Activated naive CD8-positive, alpha-beta T cell treated with anti-CD3 and anti-CD28 coated beads, Interleukin-2, amount 50 U/mL, for 24 hours (primary cell): Measurements from ENCODE around the gene MRPL55.

Experiments
- ATAC-seq: fragments of 150-1000 bp; cut with Tn5 transposase; one replicate; pipeline ENCODE4 v1.10.0; 2021
- DNase-seq: peaks from one replicate; pipeline ENCODE4 v3.0.0; 2021
- H3K27ac Mint-ChIP-seq: one replicate; pipeline ENCODE4 v1.8.0; 2021; ENCODE audit warnings: mild to moderate bottlenecking, mixed read lengths
- H3K27me3 Mint-ChIP-seq: one replicate; pipeline ENCODE4 v1.8.0; 2021; ENCODE audit warnings: mixed read lengths
- H3K36me3 Mint-ChIP-seq: one replicate; pipeline ENCODE4 v1.8.0; 2021; ENCODE audit warnings: low read depth, mixed read lengths
- H3K4me1 Mint-ChIP-seq: one replicate; pipeline ENCODE4 v1.8.0; 2021; ENCODE audit warnings: mixed read lengths
- H3K4me3 Mint-ChIP-seq: one replicate; pipeline ENCODE4 v1.8.0; 2021; ENCODE audit warnings: mild to moderate bottlenecking, moderate library complexity, mixed read lengths
- H3K9me3 Mint-ChIP-seq: one replicate; pipeline ENCODE4 v1.8.0; 2021; ENCODE audit warnings: mixed read lengths

Gene MRPL55

GRCh38 chr1:228093050-228093906 is 15.8 kb downstream of the MRPL55 start:
- H3K27me3 Mint-ChIP-seq, result no peaks in the 10 kb centered on the region

GRCh38 chr1:228092342-228093049 is 16.6 kb downstream of the MRPL55 start:
- Mint-ChIP-seq H3K27ac (no peak overlapping the region), H3K27me3 (no peaks in the 10 kb centered on the region), H3K36me3 (peaks cover 74% of the 10 kb centered on the region), H3K4me3 (no peak overlapping the region), H3K4me1 (peaks cover 67% of the 10 kb centered on the region), H3K9me3 (peaks cover 6% of the 10 kb centered on the region)
- ATAC-seq (no peak), DNase-seq (no peak)

More at GRCh38 chr1:228093050-228093906, 15.8 kb downstream of the MRPL55 start:
- Mint-ChIP-seq H3K36me3 (peaks cover 72% of the 10 kb centered on the region), H3K9me3 (peaks cover 6% of the 10 kb centered on the region), H3K4me1 (peaks cover 60% of the 10 kb centered on the region), H3K27ac (no peak overlapping the region), H3K4me3 (no peak overlapping the region)
- ATAC-seq, result no peak
- DNase-seq, result no peak

- peaks cover 72% of the 10 kb centered on the region for H3K36me3 Mint-ChIP-seq
- peaks cover 81% of the 10 kb centered on the region for H3K4me1 Mint-ChIP-seq
- no peak overlapping the region for H3K4me3 Mint-ChIP-seq
- H3K27ac Mint-ChIP-seq, result peak overlapping the region; percentile 67
- H3K27me3 Mint-ChIP-seq, result no peaks in the 10 kb centered on the region
- H3K9me3 Mint-ChIP-seq, result peaks cover 6% of the 10 kb centered on the region
- ATAC-seq (no peak), DNase-seq (no peak)
Observed at GRCh38 chr1:228091084-228091483, 18.0 kb downstream of the MRPL55 start.

- peaks cover 6% of the 10 kb centered on the region for H3K9me3 Mint-ChIP-seq
- H3K27ac Mint-ChIP-seq, result no peak overlapping the region
- H3K36me3 Mint-ChIP-seq, result peaks cover 70% of the 10 kb centered on the region
- H3K4me3 Mint-ChIP-seq, result peak overlapping the region; percentile 21
- peaks cover 81% of the 10 kb centered on the region for H3K4me1 Mint-ChIP-seq
- no peaks in the 10 kb centered on the region for H3K27me3 Mint-ChIP-seq
- DNase-seq, result no peak
- ATAC-seq, result no peak
Observed at GRCh38 chr1:228090613-228091081, 18.5 kb downstream of the MRPL55 start.

- no peak for ATAC-seq
Observed at GRCh38 chr1:228089519-228090380, 19.3 kb downstream of the MRPL55 start.

GRCh38 chr1:228088586-228089498 is 20.3 kb downstream of the MRPL55 start:
- ATAC-seq (no peak), DNase-seq (no peak)
- H3K4me3 Mint-ChIP-seq, result no peak overlapping the region
- peaks cover 87% of the 10 kb centered on the region for H3K4me1 Mint-ChIP-seq
- peaks cover 70% of the 10 kb centered on the region for H3K36me3 Mint-ChIP-seq
- H3K27me3 Mint-ChIP-seq, result no peaks in the 10 kb centered on the region
- peak overlapping the region; percentile 80 for H3K27ac Mint-ChIP-seq
- no peaks in the 10 kb centered on the region for H3K9me3 Mint-ChIP-seq

More at GRCh38 chr1:228089519-228090380, 19.3 kb downstream of the MRPL55 start:
- Mint-ChIP-seq H3K27me3 (no peaks in the 10 kb centered on the region), H3K9me3 (peaks cover 2% of the 10 kb centered on the region), H3K4me3 (no peak overlapping the region), H3K27ac (peak overlapping the region; percentile 80), H3K36me3 (peaks cover 70% of the 10 kb centered on the region), H3K4me1 (peaks cover 85% of the 10 kb centered on the region)
- no peak for DNase-seq

GRCh38 chr1:228087771-228088251 is 21.3 kb downstream of the MRPL55 start:
- H3K4me3 Mint-ChIP-seq, result peak overlapping the region; percentile 64
- DNase-seq, result no peak
- no peaks in the 10 kb centered on the region for H3K9me3 Mint-ChIP-seq
- H3K27me3 Mint-ChIP-seq, result no peaks in the 10 kb centered on the region
- peaks cover 71% of the 10 kb centered on the region for H3K36me3 Mint-ChIP-seq
- ATAC-seq, result peak; percentile 37
- H3K4me1 Mint-ChIP-seq, result peaks cover 89% of the 10 kb centered on the region
- peak overlapping the region; percentile 80 for H3K27ac Mint-ChIP-seq

- no peak for DNase-seq
- H3K9me3 Mint-ChIP-seq, result no peaks in the 10 kb centered on the region
- peak overlapping the region; percentile 94 for H3K27ac Mint-ChIP-seq
- peak overlapping the region; percentile 96 for H3K4me3 Mint-ChIP-seq
- peaks cover 47% of the 10 kb centered on the region for H3K36me3 Mint-ChIP-seq
- H3K27me3 Mint-ChIP-seq, result no peaks in the 10 kb centered on the region
- peaks cover 73% of the 10 kb centered on the region for H3K4me1 Mint-ChIP-seq
- no peak for ATAC-seq
Observed at GRCh38 chr1:228085287-228085951, 23.7 kb downstream of the MRPL55 start.

- Mint-ChIP-seq H3K4me1 (peaks cover 68% of the 10 kb centered on the region), H3K27ac (peak overlapping the region; percentile 94), H3K27me3 (no peaks in the 10 kb centered on the region), H3K36me3 (peaks cover 44% of the 10 kb centered on the region), H3K4me3 (peak overlapping the region; percentile 96), H3K9me3 (no peaks in the 10 kb centered on the region)
- no peak for ATAC-seq
- DNase-seq, result no peak
Observed at GRCh38 chr1:228084797-228085196, 24.3 kb downstream of the MRPL55 start.

GRCh38 chr1:228084325-228084724 is 24.8 kb downstream of the MRPL55 start:
- Mint-ChIP-seq H3K4me3 (peak overlapping the region; percentile 96), H3K36me3 (peaks cover 42% of the 10 kb centered on the region), H3K4me1 (peaks cover 64% of the 10 kb centered on the region), H3K9me3 (no peaks in the 10 kb centered on the region), H3K27me3 (no peaks in the 10 kb centered on the region), H3K27ac (peak overlapping the region; percentile 94)
- DNase-seq (no peak), ATAC-seq (no peak)

GRCh38 chr1:228083871-228084278 is 25.2 kb downstream of the MRPL55 start:
- H3K4me1 Mint-ChIP-seq, result peaks cover 61% of the 10 kb centered on the region
- no peak for ATAC-seq
- no peak for DNase-seq
- H3K9me3 Mint-ChIP-seq, result no peaks in the 10 kb centered on the region
- H3K27me3 Mint-ChIP-seq, result no peaks in the 10 kb centered on the region
- peak overlapping the region; percentile 94 for H3K27ac Mint-ChIP-seq
- H3K4me3 Mint-ChIP-seq, result peak overlapping the region; percentile 96
- peaks cover 40% of the 10 kb centered on the region for H3K36me3 Mint-ChIP-seq

GRCh38 chr1:228082918-228083870 is 25.9 kb downstream of the MRPL55 start:
- no peaks in the 10 kb centered on the region for H3K27me3 Mint-ChIP-seq
- H3K9me3 Mint-ChIP-seq, result no peaks in the 10 kb centered on the region
- peaks cover 57% of the 10 kb centered on the region for H3K4me1 Mint-ChIP-seq
- peak overlapping the region; percentile 96 for H3K4me3 Mint-ChIP-seq
- H3K27ac Mint-ChIP-seq, result peak overlapping the region; percentile 94
- DNase-seq (peak; percentile 45), ATAC-seq (no peak)
- H3K36me3 Mint-ChIP-seq, result peaks cover 37% of the 10 kb centered on the region
